ENCODE results near the gene PANK4.

Gene PANK4

GRCh38 chr1:2482588-2482987, 43.8 kb downstream of the PANK4 start:
- no peak overlapping the region for H3K27ac Mint-ChIP-seq
- no peaks in the 10 kb centered on the region for H3K9me3 Mint-ChIP-seq (ENCODE audit: low read depth)
- no peak overlapping the region for H3K4me3 Mint-ChIP-seq
- H3K36me3 Mint-ChIP-seq: peaks cover 2% of the 10 kb centered on the region
- no peaks in the 10 kb centered on the region for H3K4me1 Mint-ChIP-seq (ENCODE audit: low read depth)
- no peaks in the 10 kb centered on the region for H3K27me3 Mint-ChIP-seq

DNA sequence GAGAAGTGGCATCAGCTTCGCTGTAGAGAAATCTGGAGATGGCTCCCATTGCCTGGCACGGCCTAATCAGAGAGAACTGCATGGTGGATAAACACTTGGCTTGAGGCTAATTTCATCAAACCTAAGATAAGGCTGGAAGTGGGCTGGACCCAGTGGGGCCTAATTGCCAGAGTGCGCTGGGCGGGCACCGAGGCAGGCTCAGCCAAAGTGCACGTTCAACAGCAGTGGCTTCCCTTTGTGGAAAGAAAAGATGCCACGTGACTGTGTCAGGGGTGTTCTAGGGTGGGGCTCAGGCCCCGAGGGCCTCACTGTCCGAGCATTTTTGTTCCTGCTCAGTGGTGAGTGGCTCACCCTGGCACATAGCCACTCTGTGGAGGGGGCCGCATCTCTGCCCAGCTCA, 44.5 kb downstream of the PANK4 start:
- Mint-ChIP-seq H3K4me3 (no peak overlapping the region), H3K4me1 (ENCODE audit: low read depth) (no peaks in the 10 kb centered on the region), H3K27me3 (no peaks in the 10 kb centered on the region), H3K9me3 (ENCODE audit: low read depth) (no peaks in the 10 kb centered on the region), H3K36me3 (peaks cover 2% of the 10 kb centered on the region), H3K27ac (no peak overlapping the region)

DNA sequence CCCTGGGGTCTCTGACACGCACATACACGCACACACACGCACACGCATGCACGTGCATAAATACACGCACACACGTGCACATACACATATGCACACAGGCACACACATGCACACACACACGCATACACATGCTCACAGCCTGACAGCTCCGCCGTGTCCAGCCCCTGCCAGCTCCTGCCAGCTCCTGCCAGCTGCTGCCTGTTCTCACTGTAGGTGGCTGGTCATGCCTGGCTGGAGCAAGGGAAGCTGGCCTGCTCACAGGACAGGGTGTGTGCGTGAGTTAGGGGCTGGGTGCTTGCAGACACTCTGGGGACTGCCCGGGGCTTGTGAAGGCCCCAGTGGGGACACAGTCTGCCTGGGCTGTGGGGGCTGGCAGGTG, 45.4 kb downstream of the PANK4 start:
- Mint-ChIP-seq H3K9me3 (ENCODE audit: low read depth) (no peaks in the 10 kb centered on the region), H3K36me3 (peaks cover 2% of the 10 kb centered on the region), H3K4me1 (ENCODE audit: low read depth) (no peaks in the 10 kb centered on the region), H3K27ac (no peak overlapping the region), H3K4me3 (no peak overlapping the region), H3K27me3 (no peaks in the 10 kb centered on the region)

GRCh38 chr1:2480236-2480985, 46.0 kb downstream of the PANK4 start:
- H3K27ac Mint-ChIP-seq: no peak overlapping the region

GRCh38 chr1:2479618-2480017, 46.8 kb downstream of the PANK4 start:
- H3K9me3 Mint-ChIP-seq (ENCODE audit: low read depth): no peaks in the 10 kb centered on the region
- H3K4me3 Mint-ChIP-seq: no peak overlapping the region
- peaks cover 2% of the 10 kb centered on the region for H3K36me3 Mint-ChIP-seq
- no peaks in the 10 kb centered on the region for H3K4me1 Mint-ChIP-seq (ENCODE audit: low read depth)
- no peak overlapping the region for H3K27ac Mint-ChIP-seq
- no peaks in the 10 kb centered on the region for H3K27me3 Mint-ChIP-seq

More at GRCh38 chr1:2480236-2480985, 46.0 kb downstream of the PANK4 start:
- Mint-ChIP-seq H3K27me3 (no peaks in the 10 kb centered on the region), H3K4me1 (ENCODE audit: low read depth) (no peaks in the 10 kb centered on the region), H3K9me3 (ENCODE audit: low read depth) (no peaks in the 10 kb centered on the region), H3K4me3 (no peak overlapping the region), H3K36me3 (peaks cover 2% of the 10 kb centered on the region)

DNA sequence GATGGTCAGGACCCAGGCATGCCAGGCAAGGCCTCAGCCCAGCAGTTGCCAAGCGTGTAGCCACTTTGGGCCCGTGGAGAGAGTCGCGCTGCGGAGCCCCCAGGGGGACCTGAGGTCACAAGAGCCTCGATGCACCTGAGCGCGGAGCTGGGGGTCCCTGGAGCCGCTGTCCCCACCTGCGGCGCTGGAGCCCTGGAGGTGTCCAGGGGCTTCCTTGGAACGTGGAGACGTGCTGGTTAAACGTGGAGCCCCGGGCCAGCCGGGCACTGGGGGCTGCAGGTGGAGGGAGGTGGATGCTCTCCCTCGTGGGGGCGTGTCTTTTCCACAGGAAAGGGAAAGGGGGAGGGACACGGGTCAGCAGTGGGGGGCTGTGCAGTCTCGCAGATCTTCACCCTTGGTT, 47.2 kb downstream of the PANK4 start:
- Mint-ChIP-seq H3K4me1 (ENCODE audit: low read depth) (no peaks in the 10 kb centered on the region), H3K4me3 (no peak overlapping the region), H3K27ac (no peak overlapping the region), H3K27me3 (no peaks in the 10 kb centered on the region), H3K36me3 (peaks cover 2% of the 10 kb centered on the region), H3K9me3 (ENCODE audit: low read depth) (no peaks in the 10 kb centered on the region)

DNA sequence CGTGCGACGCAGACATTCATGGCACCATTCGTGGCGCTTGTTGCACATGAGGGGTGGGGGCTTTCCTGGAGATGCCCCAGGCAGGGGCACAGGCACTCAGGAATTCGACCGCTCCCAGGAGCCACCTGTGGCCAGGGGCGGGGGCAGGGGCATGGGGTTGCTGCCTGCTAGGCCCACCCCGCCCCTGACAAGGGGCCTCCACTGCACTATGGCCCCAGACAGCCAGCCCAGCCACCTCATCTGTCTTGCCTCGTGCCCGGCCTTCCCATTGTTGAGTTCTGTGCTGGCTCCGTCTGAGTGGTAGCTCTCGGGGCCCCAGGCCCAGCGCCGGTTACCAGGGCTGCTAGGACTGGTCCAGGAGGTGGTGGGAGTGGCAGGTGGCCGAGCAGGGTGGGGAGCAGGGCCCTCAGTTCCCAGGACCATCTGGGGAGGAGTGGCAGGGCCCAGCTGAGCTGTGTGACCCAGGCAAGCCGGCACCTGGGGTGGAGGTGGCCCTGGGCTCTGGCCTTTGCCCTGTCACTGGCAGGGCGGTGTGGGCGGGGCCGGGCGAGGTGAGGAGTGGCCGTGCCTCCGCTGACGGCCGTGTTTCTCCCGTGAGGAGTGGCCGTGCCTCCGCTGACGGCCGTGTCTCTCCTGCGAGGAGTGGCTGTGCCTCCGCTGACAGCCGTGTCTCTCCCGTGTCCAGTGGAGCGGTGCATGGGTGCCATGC, 48.5 kb downstream of the PANK4 start:
- H3K36me3 Mint-ChIP-seq: no peaks in the 10 kb centered on the region
- H3K4me1 Mint-ChIP-seq (ENCODE audit: low read depth): no peaks in the 10 kb centered on the region
- H3K4me3 Mint-ChIP-seq: no peak overlapping the region
- no peaks in the 10 kb centered on the region for H3K27me3 Mint-ChIP-seq
- no peaks in the 10 kb centered on the region for H3K9me3 Mint-ChIP-seq (ENCODE audit: low read depth)
- H3K27ac Mint-ChIP-seq: no peak overlapping the region

GRCh38 chr1:2477309-2477708, 49.1 kb downstream of the PANK4 start:
- Mint-ChIP-seq H3K4me3 (no peak overlapping the region), H3K4me1 (ENCODE audit: low read depth) (no peaks in the 10 kb centered on the region), H3K9me3 (ENCODE audit: low read depth) (no peaks in the 10 kb centered on the region), H3K27ac (no peak overlapping the region), H3K36me3 (no peaks in the 10 kb centered on the region), H3K27me3 (no peaks in the 10 kb centered on the region)

DNA sequence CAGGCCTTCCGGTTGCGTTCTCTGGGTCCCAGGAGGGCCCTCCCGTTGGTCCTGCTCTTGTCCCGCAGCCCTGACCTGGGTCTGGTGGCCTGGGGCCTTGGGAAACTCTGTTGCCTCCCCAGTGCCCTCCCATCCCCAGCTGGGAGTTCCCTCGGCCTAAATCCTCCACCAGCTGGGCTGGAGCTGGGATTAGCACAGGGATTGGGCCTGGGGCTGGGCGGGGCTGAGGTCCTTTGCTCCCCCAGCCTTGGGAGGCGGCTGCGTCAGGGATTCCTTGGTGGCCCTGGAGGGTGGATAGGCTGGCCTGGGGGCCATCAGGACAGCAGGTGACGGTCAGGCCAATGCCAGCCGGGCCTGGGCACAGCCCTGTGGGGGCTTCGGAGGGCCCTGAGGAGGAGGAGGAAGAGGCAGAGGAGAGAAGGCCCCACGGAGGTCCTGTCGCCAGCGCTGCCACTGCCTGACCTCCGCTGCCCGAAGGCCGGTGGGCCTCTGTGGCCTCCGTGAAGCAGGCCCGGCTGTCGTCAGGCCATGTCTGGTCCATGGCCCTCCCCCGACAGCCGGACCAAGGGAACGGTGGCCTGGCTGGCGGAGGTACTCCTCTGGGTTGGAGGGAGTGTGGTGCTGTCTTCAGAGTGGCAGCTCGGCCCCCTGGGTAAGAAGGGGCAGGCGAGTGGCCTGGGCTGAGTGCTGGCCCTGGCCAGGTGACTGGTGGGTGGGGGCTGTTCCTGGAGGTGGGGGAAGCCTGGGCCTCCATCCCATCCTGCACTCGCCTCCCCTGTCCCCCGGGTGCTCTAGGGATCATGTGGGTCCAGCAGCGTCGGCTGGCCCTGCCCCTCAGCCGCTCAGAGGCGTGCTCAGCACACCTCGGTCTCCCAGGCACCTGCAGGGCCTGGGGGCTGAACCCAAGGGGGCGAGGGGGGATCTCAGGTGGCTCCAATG, 50.1 kb downstream of the PANK4 start, which contains the start of gene PLCH2:
TSS of gene PLCH2 (plus strand) at position 229 of the 939 bp plus-strand sequence. CDS start at position 529, 300 bp downstream.
- H3K4me3 Mint-ChIP-seq: no peak within 1 kb of the TSS
- H3K4me1 Mint-ChIP-seq (ENCODE audit: low read depth): no peaks in the 10 kb centered on the region
- no peaks in the 10 kb centered on the region for H3K27me3 Mint-ChIP-seq
- H3K36me3 Mint-ChIP-seq: no peaks in the 10 kb centered on the region
- no peak within 1 kb of the TSS for H3K27ac Mint-ChIP-seq
- H3K9me3 Mint-ChIP-seq (ENCODE audit: low read depth): no peaks in the 10 kb centered on the region

DNA sequence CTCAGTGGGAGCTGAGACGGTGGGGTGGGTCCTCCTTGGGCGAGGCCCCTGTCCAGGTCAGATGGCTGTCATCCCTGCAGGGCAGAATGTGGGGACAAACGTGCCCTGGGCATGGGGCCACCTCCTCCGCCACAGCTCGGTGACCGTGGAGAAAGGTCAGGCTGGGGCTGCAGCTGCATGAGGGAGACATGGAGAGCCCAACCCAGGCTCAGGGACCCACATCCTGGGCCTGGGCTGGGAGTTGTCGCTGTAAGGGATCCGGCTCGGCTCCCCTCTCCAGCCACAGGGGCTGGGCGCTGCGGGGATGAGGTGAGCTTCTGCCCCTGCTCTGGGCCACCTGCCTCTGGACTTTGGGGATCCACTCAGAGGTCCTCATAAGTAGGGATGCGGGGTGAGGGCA, 50.8 kb downstream of the PANK4 start:
- H3K4me1 Mint-ChIP-seq (ENCODE audit: low read depth): no peaks in the 10 kb centered on the region
- no peak overlapping the region for H3K4me3 Mint-ChIP-seq
- H3K36me3 Mint-ChIP-seq: no peaks in the 10 kb centered on the region
- no peak overlapping the region for H3K27ac Mint-ChIP-seq
- no peaks in the 10 kb centered on the region for H3K27me3 Mint-ChIP-seq
- H3K9me3 Mint-ChIP-seq (ENCODE audit: low read depth): no peaks in the 10 kb centered on the region

DNA sequence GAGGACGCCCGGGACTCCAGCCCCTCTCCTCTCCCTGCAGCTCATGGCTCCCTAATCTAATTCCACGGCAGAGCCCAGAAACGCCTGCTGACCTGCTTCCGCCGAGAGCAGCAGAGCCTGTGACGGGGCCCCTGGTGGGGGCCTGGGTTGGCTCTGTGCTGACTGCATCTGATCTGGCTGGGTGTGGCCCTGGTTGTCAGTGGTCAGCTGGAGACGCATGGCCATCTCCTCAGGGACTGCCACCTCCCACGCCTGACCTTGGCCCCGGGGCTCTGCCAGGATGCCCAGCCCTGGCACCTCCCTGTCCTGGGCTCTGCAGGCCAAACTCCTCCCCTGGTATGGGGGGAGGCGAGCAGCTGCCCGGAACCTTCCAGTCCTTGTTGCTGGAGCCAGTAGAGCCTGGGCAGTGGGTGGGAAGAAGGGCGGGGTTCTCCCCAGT, 51.4 kb downstream of the PANK4 start:
- Mint-ChIP-seq H3K27ac (no peak overlapping the region), H3K36me3 (no peaks in the 10 kb centered on the region), H3K9me3 (ENCODE audit: low read depth) (no peaks in the 10 kb centered on the region), H3K27me3 (no peaks in the 10 kb centered on the region), H3K4me3 (no peak overlapping the region), H3K4me1 (ENCODE audit: low read depth) (no peaks in the 10 kb centered on the region)

DNA sequence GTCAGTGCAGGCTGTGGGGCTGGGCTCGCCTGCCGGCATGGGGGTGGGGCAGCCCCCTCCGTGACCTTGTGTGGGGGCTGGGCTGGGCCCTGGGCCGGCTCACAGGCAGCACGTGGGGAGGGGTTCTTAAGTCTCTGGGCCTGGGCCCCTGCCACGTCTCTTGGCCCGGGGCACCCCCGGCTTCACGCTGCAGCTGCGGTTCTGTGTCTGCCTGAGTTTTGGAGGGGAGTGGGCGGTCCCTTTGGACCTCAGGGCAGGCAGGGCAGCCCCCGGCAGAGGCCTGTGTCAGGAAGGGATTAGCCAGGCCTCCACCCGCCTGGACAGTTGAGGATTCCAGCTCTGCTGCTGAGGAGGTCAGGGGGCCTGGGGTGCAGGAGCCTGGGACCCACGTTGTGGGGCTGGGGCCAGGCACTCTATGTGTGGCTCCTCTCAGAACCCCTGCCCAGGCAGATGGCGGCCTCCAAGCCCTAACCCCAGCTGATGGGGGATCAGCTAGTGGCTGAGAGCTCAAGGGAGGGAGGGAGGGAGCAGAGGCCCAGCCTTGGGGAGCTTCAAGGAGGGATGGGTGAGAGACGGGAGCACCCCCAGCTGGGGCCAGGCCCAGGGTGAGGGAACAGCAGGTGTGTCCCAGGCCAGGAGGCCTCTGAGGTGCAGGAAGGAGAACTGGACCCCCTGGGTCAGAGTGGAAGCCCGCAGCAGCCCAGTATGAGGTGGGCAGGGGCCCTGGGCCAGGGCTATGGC, 52.1 kb downstream of the PANK4 start:
- H3K4me3 Mint-ChIP-seq: no peak overlapping the region
- H3K9me3 Mint-ChIP-seq (ENCODE audit: low read depth): no peaks in the 10 kb centered on the region
- no peak overlapping the region for H3K27ac Mint-ChIP-seq
- no peaks in the 10 kb centered on the region for H3K36me3 Mint-ChIP-seq
- H3K27me3 Mint-ChIP-seq: no peaks in the 10 kb centered on the region
- H3K4me1 Mint-ChIP-seq (ENCODE audit: low read depth): no peaks in the 10 kb centered on the region

DNA sequence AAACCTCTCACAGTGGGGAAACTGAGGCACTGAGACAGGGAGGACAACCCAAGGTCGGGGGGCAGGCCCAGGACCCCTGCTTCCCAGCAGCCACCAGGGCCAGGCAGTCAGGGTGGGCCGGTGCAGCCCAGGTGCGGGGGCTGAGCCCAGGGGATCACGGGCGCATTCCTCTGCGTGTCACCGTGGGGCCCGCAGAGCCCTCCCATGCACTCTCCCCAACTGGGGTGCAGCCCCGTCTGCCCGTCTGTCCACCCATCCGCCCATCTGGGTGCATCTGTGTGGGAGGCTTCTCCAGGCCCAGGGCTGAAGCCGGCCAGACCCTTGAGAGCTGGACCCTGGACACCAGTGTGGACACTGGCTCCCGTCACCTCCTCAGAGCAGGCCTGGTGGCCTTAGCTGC, 53.2 kb downstream of the PANK4 start:
- no peaks in the 10 kb centered on the region for H3K36me3 Mint-ChIP-seq
- H3K27ac Mint-ChIP-seq: no peak overlapping the region
- H3K27me3 Mint-ChIP-seq: no peaks in the 10 kb centered on the region
- H3K4me1 Mint-ChIP-seq (ENCODE audit: low read depth): no peaks in the 10 kb centered on the region
- H3K4me3 Mint-ChIP-seq: no peak overlapping the region
- no peaks in the 10 kb centered on the region for H3K9me3 Mint-ChIP-seq (ENCODE audit: low read depth)

DNA sequence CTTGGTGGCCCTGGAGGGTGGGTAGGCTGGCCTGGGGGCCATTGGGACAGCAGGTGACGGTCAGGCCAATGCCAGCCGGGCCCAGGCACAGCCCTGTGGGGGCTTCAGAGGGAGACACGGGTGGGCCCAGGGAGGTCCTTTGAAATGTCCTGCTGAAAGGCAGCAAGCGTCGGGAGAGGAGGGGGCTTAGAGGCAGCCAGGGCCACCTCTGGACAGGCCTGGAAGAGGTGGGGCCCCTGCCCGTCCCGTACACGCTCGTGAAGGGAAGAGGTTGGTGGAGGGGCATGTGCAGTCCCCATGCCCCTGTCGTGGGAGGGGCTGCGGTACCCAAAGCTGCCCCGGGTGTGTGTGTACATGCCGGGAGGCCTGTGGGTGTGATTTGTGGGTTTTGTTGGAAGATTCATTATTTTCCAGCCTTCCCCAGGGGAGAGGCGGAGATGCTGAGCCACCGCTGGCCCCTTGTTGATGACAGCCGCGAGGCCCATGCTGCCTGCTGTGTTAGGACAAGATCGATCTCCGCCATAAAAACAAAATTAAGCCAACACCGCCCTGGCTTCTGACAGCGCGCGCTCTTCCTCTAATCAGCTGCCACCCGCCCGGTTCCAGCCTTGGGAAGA, 53.7 kb downstream of the PANK4 start:
- H3K4me1 Mint-ChIP-seq (ENCODE audit: low read depth): no peaks in the 10 kb centered on the region
- no peak overlapping the region for H3K27ac Mint-ChIP-seq
- no peaks in the 10 kb centered on the region for H3K9me3 Mint-ChIP-seq (ENCODE audit: low read depth)
- H3K27me3 Mint-ChIP-seq: no peaks in the 10 kb centered on the region
- H3K4me3 Mint-ChIP-seq: no peak overlapping the region
- H3K36me3 Mint-ChIP-seq: no peaks in the 10 kb centered on the region
